A549 (cell line): ENCODE data around the gene TRIM71.

Experiments used
- BHLHE40 ChIP-seq: IDR thresholded peaks from 2 replicates; pipeline ENCODE4 v1.6.1; 2012; ENCODE audit warnings: low read depth, low read length, inconsistent platforms
- EP300 ChIP-seq, 2 experiments: fragments of >200 bp; sonication (Bioruptor Twin); formaldehyde crosslinking; IDR thresholded peaks; 2 replicates in 1 of 2; 3 replicates in 1 of 2; pipeline ENCODE4 v1.6.1; 2016 to 2017
- ESRRA ChIP-seq: fragments of 150-350 bp; IDR thresholded peaks from 2 replicates; pipeline ENCODE4 v1.6.1; 2014; ENCODE audit warnings: mild to moderate bottlenecking, low read length, borderline replicate concordance
- HDAC2 ChIP-seq: fragments of 200-600 bp; sonication (generic); IDR thresholded peaks from 2 replicates; pipeline ENCODE4 v1.6.1; 2016
- JUNB ChIP-seq: fragments of >200 bp; sonication (Bioruptor Twin); formaldehyde crosslinking; IDR thresholded peaks from 2 replicates; pipeline ENCODE4 v1.6.1; 2016
- RAD21 ChIP-seq, 2 experiments: fragments of >200 bp in 1 of 2; sonication (Bioruptor Twin) in 1 of 2; formaldehyde crosslinking in 1 of 2; IDR thresholded peaks in 1 of 2; conservative IDR thresholded peaks in 1 of 2; 2 replicates in 1 of 2; 3 replicates in 1 of 2; pipeline ENCODE4 v1.6.1; 2012 to 2018; ENCODE audit warnings: inconsistent platforms in 1 of 2
- RFX5 ChIP-seq: fragments of 450-650 bp; IDR thresholded peaks from 2 replicates; pipeline ENCODE4 v1.7.1; 2014; ENCODE audit warnings: antibody characterized with exemption, mild to moderate bottlenecking, moderate library complexity
- SMC3 ChIP-seq: fragments of >200 bp; sonication (Bioruptor Twin); formaldehyde crosslinking; IDR thresholded peaks from 3 replicates; pipeline ENCODE4 v1.6.1; 2018; ENCODE audit warnings: inconsistent platforms
- ZC3H11A ChIP-seq: fragments of 450-650 bp; IDR thresholded peaks from 2 replicates; pipeline ENCODE4 v1.6.1; 2014; ENCODE audit warnings: antibody characterized with exemption, mild to moderate bottlenecking
- TF ChIP-seq, protein P1 (sequence below): fragments of >200 bp; sonication (Bioruptor Twin); formaldehyde crosslinking; IDR thresholded peaks from 3 replicates; pipeline ENCODE4 v1.5.1; 2016
- TF ChIP-seq, protein P2 (sequence below): fragments of 250-450 bp; sonication (Bioruptor Pico); IDR thresholded peaks from 2 replicates; pipeline ENCODE4 v1.5.0; 2021; ENCODE audit warnings: mild to moderate bottlenecking, moderate library complexity, borderline replicate concordance

DNA sequence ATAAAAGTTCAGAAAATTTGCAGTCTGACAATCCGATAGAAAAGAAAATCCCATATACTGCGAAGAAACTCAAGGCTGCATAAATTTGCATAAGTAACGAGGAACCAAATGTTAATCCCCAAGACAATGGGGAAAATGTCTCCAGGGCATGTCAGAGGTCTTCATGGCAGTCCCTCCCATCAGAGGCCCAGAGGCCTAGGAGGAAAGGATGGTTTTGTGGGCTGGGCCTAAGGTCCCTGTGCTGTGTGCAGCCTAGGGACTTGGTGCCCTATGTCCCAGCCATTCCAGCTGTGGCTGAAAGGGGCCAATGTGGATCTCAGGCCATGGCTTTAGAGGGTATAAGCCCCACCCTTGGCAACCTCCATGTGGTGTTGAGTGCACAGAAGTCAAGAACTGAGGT, 112.4 kb downstream of the TRIM71 start:
- TF ChIP-seq ESRRA (no peak), EP300 (IDR thresholded peaks at IDR 0.05) (no peak), JUNB (no peak), HDAC2 (no peak), BHLHE40 (no peak), SMC3 (no peak), RFX5 (no peak), RAD21 (conservative IDR thresholded peaks at IDR 0.05 in 1 of 2, IDR thresholded peaks at IDR 0.05 in 1 of 2) (no peak), ZC3H11A (no peak)
- TF ChIP-seq, protein P1, sequence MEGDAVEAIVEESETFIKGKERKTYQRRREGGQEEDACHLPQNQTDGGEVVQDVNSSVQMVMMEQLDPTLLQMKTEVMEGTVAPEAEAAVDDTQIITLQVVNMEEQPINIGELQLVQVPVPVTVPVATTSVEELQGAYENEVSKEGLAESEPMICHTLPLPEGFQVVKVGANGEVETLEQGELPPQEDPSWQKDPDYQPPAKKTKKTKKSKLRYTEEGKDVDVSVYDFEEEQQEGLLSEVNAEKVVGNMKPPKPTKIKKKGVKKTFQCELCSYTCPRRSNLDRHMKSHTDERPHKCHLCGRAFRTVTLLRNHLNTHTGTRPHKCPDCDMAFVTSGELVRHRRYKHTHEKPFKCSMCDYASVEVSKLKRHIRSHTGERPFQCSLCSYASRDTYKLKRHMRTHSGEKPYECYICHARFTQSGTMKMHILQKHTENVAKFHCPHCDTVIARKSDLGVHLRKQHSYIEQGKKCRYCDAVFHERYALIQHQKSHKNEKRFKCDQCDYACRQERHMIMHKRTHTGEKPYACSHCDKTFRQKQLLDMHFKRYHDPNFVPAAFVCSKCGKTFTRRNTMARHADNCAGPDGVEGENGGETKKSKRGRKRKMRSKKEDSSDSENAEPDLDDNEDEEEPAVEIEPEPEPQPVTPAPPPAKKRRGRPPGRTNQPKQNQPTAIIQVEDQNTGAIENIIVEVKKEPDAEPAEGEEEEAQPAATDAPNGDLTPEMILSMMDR: no peak
- TF ChIP-seq, protein P2, sequence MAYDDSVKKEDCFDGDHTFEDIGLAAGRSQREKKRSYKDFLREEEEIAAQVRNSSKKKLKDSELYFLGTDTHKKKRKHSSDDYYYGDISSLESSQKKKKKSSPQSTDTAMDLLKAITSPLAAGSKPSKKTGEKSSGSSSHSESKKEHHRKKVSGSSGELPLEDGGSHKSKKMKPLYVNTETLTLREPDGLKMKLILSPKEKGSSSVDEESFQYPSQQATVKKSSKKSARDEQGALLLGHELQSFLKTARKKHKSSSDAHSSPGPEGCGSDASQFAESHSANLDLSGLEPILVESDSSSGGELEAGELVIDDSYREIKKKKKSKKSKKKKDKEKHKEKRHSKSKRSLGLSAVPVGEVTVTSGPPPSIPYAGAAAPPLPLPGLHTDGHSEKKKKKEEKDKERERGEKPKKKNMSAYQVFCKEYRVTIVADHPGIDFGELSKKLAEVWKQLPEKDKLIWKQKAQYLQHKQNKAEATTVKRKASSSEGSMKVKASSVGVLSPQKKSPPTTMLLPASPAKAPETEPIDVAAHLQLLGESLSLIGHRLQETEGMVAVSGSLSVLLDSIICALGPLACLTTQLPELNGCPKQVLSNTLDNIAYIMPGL (CRISPR knock-in tag): no peak
